HEK293 (cell line): ENCODE results near the gene CENPV.

Experiments
- ELK4 ChIP-seq: IDR thresholded peaks from 2 replicates; pipeline ENCODE4 v1.6.1; 2011; ENCODE audit warnings: mild to moderate bottlenecking, low read depth, low read length, borderline replicate concordance
- GLI2 ChIP-seq: fragments of 450-650 bp; formaldehyde crosslinking; IDR thresholded peaks from 2 replicates; pipeline ENCODE4; 2017; ENCODE audit warnings: missing biosample characterization, missing genetic modification characterization, low read depth, borderline replicate concordance
- OVOL3 ChIP-seq: fragments of 450-650 bp; formaldehyde crosslinking; IDR thresholded peaks from 2 replicates; pipeline ENCODE4 v1.5.1; 2016; ENCODE audit warnings: missing biosample characterization, missing genetic modification characterization
- SP3 ChIP-seq: fragments of 450-650 bp; formaldehyde crosslinking; IDR thresholded peaks from 2 replicates; pipeline ENCODE4 v1.5.1; 2016; ENCODE audit warnings: missing biosample characterization, missing genetic modification characterization
- ZBTB10 ChIP-seq: fragments of 450-650 bp; formaldehyde crosslinking; IDR thresholded peaks from 2 replicates; pipeline ENCODE4 v1.5.1; 2016; ENCODE audit warnings: missing biosample characterization, missing genetic modification characterization
- ZBTB20 ChIP-seq: fragments of 450-650 bp; formaldehyde crosslinking; IDR thresholded peaks from 2 replicates; pipeline ENCODE4 v1.5.1; 2016; ENCODE audit warnings: missing biosample characterization, missing genetic modification characterization
- ZBTB44 ChIP-seq: fragments of 450-650 bp; IDR thresholded peaks from 2 replicates; pipeline ENCODE4 v1.5.1; 2018; ENCODE audit warnings: missing biosample characterization, mild to moderate bottlenecking, missing genetic modification characterization
- ZEB2 ChIP-seq: fragments of 450-650 bp; formaldehyde crosslinking; IDR thresholded peaks from 2 replicates; pipeline ENCODE4 v1.5.1; 2016; ENCODE audit warnings: missing biosample characterization, missing genetic modification characterization
- ZFP37 ChIP-seq: fragments of 450-650 bp; formaldehyde crosslinking; IDR thresholded peaks from 2 replicates; pipeline ENCODE4 v1.5.1; 2016; ENCODE audit warnings: missing biosample characterization, missing genetic modification characterization
- ZFP69B ChIP-seq: fragments of 450-650 bp; formaldehyde crosslinking; IDR thresholded peaks from 2 replicates; pipeline ENCODE4 v1.5.1; 2016; ENCODE audit warnings: missing biosample characterization, missing genetic modification characterization
- ZNF112 ChIP-seq: fragments of 450-650 bp; formaldehyde crosslinking; IDR thresholded peaks from 2 replicates; pipeline ENCODE4 v1.5.0; 2017; ENCODE audit warnings: missing biosample characterization, missing genetic modification characterization
- ZNF148 ChIP-seq: fragments of 450-650 bp; formaldehyde crosslinking; IDR thresholded peaks from 2 replicates; pipeline ENCODE4 v1.5.0; 2017; ENCODE audit warnings: missing biosample characterization, missing genetic modification characterization, borderline replicate concordance
- ZNF157 ChIP-seq: fragments of 450-650 bp; formaldehyde crosslinking; IDR thresholded peaks from 2 replicates; pipeline ENCODE4 v1.5.1; 2016; ENCODE audit warnings: missing biosample characterization, missing genetic modification characterization
- ZNF174 ChIP-seq: fragments of 450-650 bp; formaldehyde crosslinking; IDR thresholded peaks from 2 replicates; pipeline ENCODE4 v1.5.0; 2017; ENCODE audit warnings: missing biosample characterization, mild to moderate bottlenecking, missing genetic modification characterization
- ZNF221 ChIP-seq: fragments of 450-650 bp; formaldehyde crosslinking; IDR thresholded peaks from 2 replicates; pipeline ENCODE4 v1.5.1; 2017; ENCODE audit warnings: missing biosample characterization, missing genetic modification characterization, borderline replicate concordance
- ZNF311 ChIP-seq: fragments of 450-650 bp; formaldehyde crosslinking; IDR thresholded peaks from 2 replicates; pipeline ENCODE4 v1.5.1; 2017; ENCODE audit warnings: missing biosample characterization, missing genetic modification characterization, borderline replicate concordance
- ZNF324 ChIP-seq: fragments of 450-650 bp; formaldehyde crosslinking; IDR thresholded peaks from 2 replicates; pipeline ENCODE4 v1.5.1; 2016; ENCODE audit warnings: missing biosample characterization, missing genetic modification characterization
- ZNF362 ChIP-seq: fragments of 450-650 bp; formaldehyde crosslinking; IDR thresholded peaks from 2 replicates; pipeline ENCODE4 v1.5.1; 2016; ENCODE audit warnings: missing biosample characterization, missing genetic modification characterization
- ZNF48 ChIP-seq: fragments of 450-650 bp; formaldehyde crosslinking; IDR thresholded peaks from 2 replicates; pipeline ENCODE4 v1.5.1; 2016; ENCODE audit warnings: missing biosample characterization, missing genetic modification characterization
- ZNF488 ChIP-seq: fragments of 450-650 bp; formaldehyde crosslinking; IDR thresholded peaks from 2 replicates; pipeline ENCODE4 v1.5.1; 2016; ENCODE audit warnings: missing biosample characterization, missing genetic modification characterization
- ZNF549 ChIP-seq: fragments of 450-650 bp; IDR thresholded peaks from 2 replicates; pipeline ENCODE4 v1.5.1; 2018; ENCODE audit warnings: missing biosample characterization, missing genetic modification characterization, mild to moderate bottlenecking, inconsistent platforms, moderate library complexity
- ZNF558 ChIP-seq: fragments of 450-650 bp; formaldehyde crosslinking; IDR thresholded peaks from 2 replicates; pipeline ENCODE4 v1.5.1; 2016; ENCODE audit warnings: missing biosample characterization, missing genetic modification characterization
- ZNF561 ChIP-seq: fragments of 450-650 bp; IDR thresholded peaks from 2 replicates; pipeline ENCODE4 v1.5.1; 2018; ENCODE audit warnings: missing biosample characterization, missing genetic modification characterization, borderline replicate concordance
- ZNF580 ChIP-seq: fragments of 450-650 bp; formaldehyde crosslinking; IDR thresholded peaks from 2 replicates; pipeline ENCODE4 v1.5.1; 2016; ENCODE audit warnings: missing biosample characterization, missing genetic modification characterization
- ZNF596 ChIP-seq: fragments of 450-650 bp; IDR thresholded peaks from 2 replicates; pipeline ENCODE4 v1.5.0; 2018; ENCODE audit warnings: missing biosample characterization, mild to moderate bottlenecking, missing genetic modification characterization, moderate library complexity
- ZNF654 ChIP-seq: fragments of 450-650 bp; formaldehyde crosslinking; IDR thresholded peaks from 2 replicates; pipeline ENCODE4 v1.5.1; 2016; ENCODE audit warnings: low read depth, missing biosample characterization, missing genetic modification characterization
- ZNF660 ChIP-seq: fragments of 450-650 bp; IDR thresholded peaks from 2 replicates; pipeline ENCODE4 v1.5.1; 2018; ENCODE audit warnings: missing biosample characterization, mild to moderate bottlenecking, missing genetic modification characterization
- ZNF701 ChIP-seq: fragments of 450-650 bp; formaldehyde crosslinking; IDR thresholded peaks from 2 replicates; pipeline ENCODE4 v1.5.1; 2016; ENCODE audit warnings: missing biosample characterization, missing genetic modification characterization
- ZNF768 ChIP-seq: fragments of 450-650 bp; formaldehyde crosslinking; IDR thresholded peaks from 2 replicates; pipeline ENCODE4 v1.5.1; 2018; ENCODE audit warnings: missing biosample characterization, mild to moderate bottlenecking, missing genetic modification characterization
- ZNF776 ChIP-seq: fragments of 450-650 bp; formaldehyde crosslinking; IDR thresholded peaks from 2 replicates; pipeline ENCODE4 v1.5.0; 2017; ENCODE audit warnings: missing biosample characterization, missing genetic modification characterization, borderline replicate concordance
- ZNF785 ChIP-seq: fragments of 450-650 bp; formaldehyde crosslinking; IDR thresholded peaks from 2 replicates; pipeline ENCODE4 v1.5.1; 2016; ENCODE audit warnings: missing biosample characterization, missing genetic modification characterization
- ZNF843 ChIP-seq: fragments of 450-650 bp; formaldehyde crosslinking; IDR thresholded peaks from 2 replicates; pipeline ENCODE4 v1.5.1; 2016; ENCODE audit warnings: missing biosample characterization, missing genetic modification characterization

Gene CENPV

GRCh38 chr17:16352303-16352666 is 984 bp downstream of the CENPV start (continued):
- no peak for TF ChIP-seq ZNF785 (tag by site-specific recombination)
- no peak for TF ChIP-seq ZNF596 (tag by site-specific recombination)
- TF ChIP-seq ZNF221 (tag by site-specific recombination): no peak
- no peak for TF ChIP-seq ZNF311
- TF ChIP-seq SP3 (tag by site-specific recombination): peak; percentile 41; the same call in 1 of the 2 replicates
- TF ChIP-seq ZNF654 (tag by site-specific recombination): no peak
- TF ChIP-seq ZNF174 (tag by site-specific recombination): no peak
- no peak for TF ChIP-seq ZNF768 (tag by site-specific recombination)
- no peak for TF ChIP-seq ZFP37
- no peak for TF ChIP-seq ZNF148 (tag by site-specific recombination)
- no peak for TF ChIP-seq ELK4
- peak; percentile 26; the same call in 1 of the 2 replicates for TF ChIP-seq ZNF660 (tag by site-specific recombination)
- no peak for TF ChIP-seq ZNF701 (tag by site-specific recombination)
- no peak for TF ChIP-seq ZNF362 (tag by site-specific recombination)
- no peak for TF ChIP-seq ZNF48 (tag by site-specific recombination)
- peak; percentile 10; the same call in 1 of the 2 replicates for TF ChIP-seq ZFP69B (tag by site-specific recombination)
- TF ChIP-seq ZNF558 (tag by site-specific recombination): no peak
- no peak for TF ChIP-seq ZNF561
- no peak for TF ChIP-seq ZEB2 (tag by site-specific recombination)
- no peak for TF ChIP-seq ZBTB44
- TF ChIP-seq ZBTB10 (tag by site-specific recombination): no peak
- TF ChIP-seq ZNF157 (tag by site-specific recombination): no peak
- no peak for TF ChIP-seq ZNF580 (tag by site-specific recombination)
- no peak for TF ChIP-seq ZNF324
- no peak for TF ChIP-seq GLI2
- no peak for TF ChIP-seq ZNF549
- TF ChIP-seq ZNF776 (tag by site-specific recombination): no peak
- TF ChIP-seq OVOL3: no peak
- TF ChIP-seq ZNF112 (tag by site-specific recombination): no peak
- TF ChIP-seq ZNF843 (tag by site-specific recombination): no peak
- 0 out of 2 replicates have a peak, but pooled peaks have one; percentile 54 for TF ChIP-seq ZBTB20
- TF ChIP-seq ZNF488 (tag by site-specific recombination): no peak
